Upper lobe of left lung (tissue), 6 donors: ENCODE results near the gene YIF1B. TPM values are rescaled to one million over a fixed set of nuclear protein-coding genes. Genes with fewer than 3 reads are reported as not detected.

Experiments
- ATAC-seq, 2 donors: fragments of 200-7000 bp; cut with Tn5 transposase; one replicate each; pipeline ENCODE4 v1.9.1; 2022; ENCODE audit warnings: mild to moderate bottlenecking in 2 of 2, moderate library complexity in 2 of 2; ENCODE audit not compliant: low FRiP score in 2 of 2
- DNase-seq, 2 donors: peaks; one replicate each; pipeline ENCODE4 v3.0.0-alpha.2; 2019 to 2020
- H3K27ac ChIP-seq, 4 donors: fragments of 200-600 bp; sonication (generic); one replicate each; pipeline ENCODE4 v1.5.1; 2016 to 2019
- H3K27me3 ChIP-seq, 4 donors: fragments of 200-600 bp; sonication (generic); one replicate each; pipeline ENCODE4 v1.5.1; 2017 to 2019
- H3K36me3 ChIP-seq, 4 donors: fragments of 200-600 bp; sonication (generic); one replicate each; pipeline ENCODE4 v1.5.1; 2016 to 2019
- H3K4me1 ChIP-seq, 4 donors: fragments of 200-600 bp; sonication (generic); one replicate each; pipeline ENCODE4 v1.5.1; 2018 to 2019
- H3K4me3 ChIP-seq, 4 donors: fragments of 200-600 bp; sonication (generic); one replicate each; pipeline ENCODE4 v1.5.1; 2017 to 2019; ENCODE audit warnings: mild to moderate bottlenecking in 2 of 4, moderate library complexity in 1 of 4
- H3K9me3 ChIP-seq, 4 donors: fragments of 200-600 bp; sonication (generic); one replicate each; pipeline ENCODE4 v1.5.1; 2018 to 2019
- CTCF ChIP-seq, 6 experiments: fragments of 450-650 bp in 4 of 6; fragments of 200-600 bp in 2 of 6; sonication (generic) in 2 of 6; IDR thresholded peaks; one replicate each; pipeline ENCODE4 v1.5.1; 2016 to 2019; ENCODE audit warnings: antibody characterized with exemption in 6 of 6
- EP300 ChIP-seq, 4 donors: sonication (generic); formaldehyde crosslinking; IDR thresholded peaks; one replicate each; pipeline ENCODE4 v1.5.1; 2017; ENCODE audit warnings: antibody characterized with exemption in 4 of 4, control low read depth in 2 of 4
- POLR2A ChIP-seq, 4 donors: fragments of 450-650 bp; IDR thresholded peaks; one replicate each; pipeline ENCODE4 v1.5.1; 2016 to 2017; ENCODE audit warnings: antibody characterized with exemption in 4 of 4, mild to moderate bottlenecking in 2 of 4
- POLR2AphosphoS5 ChIP-seq, 2 donors: sonication (generic); formaldehyde crosslinking; IDR thresholded peaks; one replicate each; pipeline ENCODE4 v1.5.1; 2017; ENCODE audit warnings: antibody characterized with exemption in 2 of 2
- WGBS, 2 donors: methylation state at CpG; one replicate each; pipeline ENCODE4 v1.1.5; 2017 to 2018; 5-methylcytosine and 5-hydroxymethylcytosine counted together
- total RNA-seq, 6 donors: library from RNA; depleted of rRNA in 4 of 6; stranded (reverse); fragments of >200 nt in 4 of 6; gene quantifications; one replicate each; pipeline versions ENCODE4 v1.1.0 to v1.2.1, GENCODE V29; 2016 to 2021
- donor health status: DM: no; HTN: no; CAD: no; lungs with moderate emphysema.
- donor health status: DM: no; HTN: yes; CAD: no; lungs with severe emphysema.

The YIF1B gene
- total RNA-seq, 6 donors from 2014 or later = 15.3 to 45.8 (median 29.8) TPM

- TF ChIP-seq EP300 (IDR thresholded peaks at IDR 0.05) (no peak), POLR2A (IDR thresholded peaks at IDR 0.05) (no peak), POLR2AphosphoS5 (IDR thresholded peaks at IDR 0.05) (no peak), CTCF (IDR thresholded peaks at IDR 0.05) (no peak)
- peaks cover 0 to 5% (median 0%) of the 10 kb centered on the region in 4 donors for H3K36me3 ChIP-seq
- H3K27ac ChIP-seq = peak overlapping the region; percentile 65 to 80 (median 76)
- H3K4me1 ChIP-seq = peaks cover 50 to 83% (median 72%) of the 10 kb centered on the region in 4 donors
- H3K9me3 ChIP-seq = no peaks in the 10 kb centered on the region
- H3K4me3 ChIP-seq = no peak overlapping the region
- ATAC-seq (no peak), DNase-seq (no peak)
- 45 to 54% methylated on average over 2 of the region's 2 CpGs for WGBS, 2 donors
- no peaks in the 10 kb centered on the region for H3K27me3 ChIP-seq
Observed at GRCh38 chr19:38278751-38279150, 37.0 kb downstream of the YIF1B start.

- WGBS, 2 donors = 48 to 57% methylated on average over 9 of the region's 9 CpGs
Observed at GRCh38 chr19:38277969-38278680, 37.6 kb downstream of the YIF1B start.

GRCh38 chr19:38277549-38277948, 38.2 kb downstream of the YIF1B start:
- no peaks in the 10 kb centered on the region for H3K27me3 ChIP-seq
- 38 to 40% methylated on average over 5 of the region's 5 CpGs for WGBS, 2 donors
- no peaks in the 10 kb centered on the region for H3K9me3 ChIP-seq
- DNase-seq (no peak), ATAC-seq (no peak)
- no peak overlapping the region for H3K4me3 ChIP-seq
- peak overlapping the region; percentile 59 to 80 (median 76) for H3K27ac ChIP-seq
- peaks cover 0 to 5% (median 0%) of the 10 kb centered on the region in 4 donors for H3K36me3 ChIP-seq
- peaks cover 45 to 73% (median 62%) of the 10 kb centered on the region in 4 donors for H3K4me1 ChIP-seq
- TF ChIP-seq EP300 (IDR thresholded peaks at IDR 0.05) (no peak), POLR2A (IDR thresholded peaks at IDR 0.05) (no peak), POLR2AphosphoS5 (IDR thresholded peaks at IDR 0.05) (no peak), CTCF (IDR thresholded peaks at IDR 0.05) (no peak)

More at GRCh38 chr19:38277969-38278680, 37.6 kb downstream of the YIF1B start:
- TF ChIP-seq CTCF (IDR thresholded peaks at IDR 0.05) (no peak), POLR2AphosphoS5 (IDR thresholded peaks at IDR 0.05) (peak; percentile 59 to 73), EP300 (IDR thresholded peaks at IDR 0.05) (peak in 1 of 4 donors; percentile 22)
- H3K4me1 ChIP-seq = peaks cover 50 to 79% (median 68%) of the 10 kb centered on the region in 4 donors
- no peaks in the 10 kb centered on the region for H3K27me3 ChIP-seq
- H3K27ac ChIP-seq = peak overlapping the region; percentile 65 to 80 (median 76)
- no peak overlapping the region for H3K4me3 ChIP-seq
- DNase-seq (no peak), ATAC-seq (peak; percentile 38 to 79)
- peaks cover 0 to 5% (median 0%) of the 10 kb centered on the region in 4 donors for H3K36me3 ChIP-seq
- no peaks in the 10 kb centered on the region for H3K9me3 ChIP-seq

GRCh38 chr19:38276942-38277517, 38.7 kb downstream of the YIF1B start:
- ATAC-seq = no peak
- H3K36me3 ChIP-seq = peaks cover 0 to 5% (median 0%) of the 10 kb centered on the region in 4 donors
- H3K27ac ChIP-seq = peak overlapping the region; percentile 59 to 80 (median 76)
- TF ChIP-seq CTCF (IDR thresholded peaks at IDR 0.05) = no peak
- TF ChIP-seq POLR2A (IDR thresholded peaks at IDR 0.05) = no peak
- no peak for TF ChIP-seq EP300 (IDR thresholded peaks at IDR 0.05)
- no peak for TF ChIP-seq POLR2AphosphoS5 (IDR thresholded peaks at IDR 0.05)
- no peak overlapping the region for H3K4me3 ChIP-seq
- no peaks in the 10 kb centered on the region for H3K9me3 ChIP-seq
- no peak for DNase-seq
- no peaks in the 10 kb centered on the region for H3K27me3 ChIP-seq
- WGBS, 2 donors = 83 to 84% methylated on average over 7 of the region's 7 CpGs
- H3K4me1 ChIP-seq = peaks cover 41 to 70% (median 57%) of the 10 kb centered on the region in 4 donors
